HepG2 (cell line): Measurements from ENCODE around the gene CLDN7. TPM values are rescaled to one million over a fixed set of nuclear protein-coding genes. Genes with fewer than 3 reads are reported as not detected.

ENCODE experiments used
- AGO1 ChIP-seq: fragments of 200-400 bp; formaldehyde crosslinking; IDR thresholded peaks from 2 replicates; pipeline ENCODE4 v1.6.1; 2017; ENCODE audit warnings: mild to moderate bottlenecking, low read depth, low read length, moderate library complexity; ENCODE audit not compliant: poor library complexity, severe bottlenecking
- CENPX ChIP-seq: sonication (generic); formaldehyde crosslinking; IDR thresholded peaks from 2 replicates; pipeline ENCODE4 v1.9.0; 2021; ENCODE audit warnings: mild to moderate bottlenecking, missing genetic modification reagents, moderate library complexity
- ERF ChIP-seq: IDR thresholded peaks from 2 replicates; pipeline ENCODE4 v1.6.1; 2018; ENCODE audit warnings: missing biosample characterization, missing genetic modification reagents
- FLYWCH1 ChIP-seq: sonication (generic); formaldehyde crosslinking; IDR thresholded peaks from 2 replicates; pipeline ENCODE4 v1.8.1; 2023; ENCODE audit warnings: mild to moderate bottlenecking, missing genetic modification reagents
- GLI4 ChIP-seq: sonication (generic); formaldehyde crosslinking; IDR thresholded peaks from 2 replicates; pipeline ENCODE4 v1.5.1; 2020; ENCODE audit warnings: missing genetic modification reagents, mild to moderate bottlenecking, moderate library complexity, borderline replicate concordance
- IRF2 ChIP-seq: IDR thresholded peaks from 2 replicates; pipeline ENCODE4 v1.6.1; 2018; ENCODE audit warnings: missing genetic modification reagents, missing compliant biosample characterization
- IRX3 ChIP-seq: sonication (generic); formaldehyde crosslinking; IDR thresholded peaks from 2 replicates; pipeline ENCODE4 v1.8.1; 2023; ENCODE audit warnings: mild to moderate bottlenecking, low read depth, missing genetic modification reagents, borderline replicate concordance
- MLX ChIP-seq: IDR thresholded peaks from 2 replicates; pipeline ENCODE4 v1.6.1; 2016
- PAF1 ChIP-seq: IDR thresholded peaks from 2 replicates; pipeline ENCODE4 v1.6.1; 2016; ENCODE audit warnings: missing genetic modification reagents, missing compliant biosample characterization
- POLR2A ChIP-seq, 2 experiments: IDR thresholded peaks; 2 replicates each; pipeline ENCODE4 v1.6.1; 2011; ENCODE audit warnings: low read depth in 2 of 2, low read length in 2 of 2, mild to moderate bottlenecking in 1 of 2, moderate library complexity in 1 of 2; ENCODE audit not compliant: insufficient read depth in 1 of 2
- RXRB ChIP-seq: IDR thresholded peaks from 2 replicates; pipeline ENCODE4 v1.6.1; 2016; ENCODE audit warnings: borderline replicate concordance, missing genetic modification reagents, missing compliant biosample characterization
- SMARCE1 ChIP-seq: fragments of 450-650 bp; IDR thresholded peaks from 2 replicates; pipeline ENCODE4 v1.6.1; 2017; ENCODE audit warnings: borderline replicate concordance
- TMF1 ChIP-seq: sonication (generic); formaldehyde crosslinking; IDR thresholded peaks from 2 replicates; pipeline ENCODE4 v1.8.1; 2022; ENCODE audit warnings: low read depth, missing genetic modification reagents
- ZC3H13 ChIP-seq: sonication (generic); formaldehyde crosslinking; IDR thresholded peaks from 2 replicates; pipeline ENCODE4 v1.8.1; 2023; ENCODE audit warnings: mild to moderate bottlenecking, missing genetic modification reagents, moderate library complexity
- ZNF264 ChIP-seq: sonication (generic); formaldehyde crosslinking; IDR thresholded peaks from 2 replicates; pipeline ENCODE4 v1.4.0; 2020; ENCODE audit warnings: missing genetic modification reagents
- ZNF468 ChIP-seq: sonication (generic); formaldehyde crosslinking; IDR thresholded peaks from 2 replicates; pipeline ENCODE4 v1.8.0; 2022; ENCODE audit warnings: mild to moderate bottlenecking, moderate library complexity, missing genetic modification reagents
- ZNF766 ChIP-seq: sonication (generic); formaldehyde crosslinking; IDR thresholded peaks from 2 replicates; pipeline ENCODE4 v1.5.0; 2020; ENCODE audit warnings: missing genetic modification reagents, borderline replicate concordance
- ZNF816 ChIP-seq: sonication (generic); formaldehyde crosslinking; IDR thresholded peaks from 2 replicates; pipeline ENCODE4 v1.8.0; 2022; ENCODE audit warnings: missing genetic modification reagents, mild to moderate bottlenecking, borderline replicate concordance
- polyA plus RNA-seq, 8 experiments: library from polyadenylated mRNA; depleted of rRNA in 3 of 8; stranded (reverse) in 7 of 8; unstranded in 1 of 8; fragments of >200 nt; fragmentation: Illumina TruSeq in 4 of 8; extraction: Trizol in 4 of 8; gene quantifications; 2 replicates each; pipeline versions ENCODE4 v1.2.1 to v1.2.3, GENCODE V29; 2011 to 2016; ENCODE audit warnings: low read depth in 4 of 8, missing spikeins in 1 of 8, mixed read lengths in 1 of 8; ENCODE audit not compliant: insufficient read depth in 1 of 8
- total RNA-seq, 5 experiments: library from RNA; depleted of rRNA; stranded (reverse); fragments of >200 nt; fragmentation: Illumina TruSeq; extraction: Trizol; gene quantifications; 2 replicates each; pipeline ENCODE4 v1.2.3, GENCODE V29; 2016; ENCODE audit warnings: low read depth in 1 of 5
- TF ChIP-seq, protein P1 (sequence below): sonication (generic); formaldehyde crosslinking; IDR thresholded peaks from 2 replicates; pipeline ENCODE4 v1.4.0; 2020; ENCODE audit warnings: missing genetic modification reagents, borderline replicate concordance
- TF ChIP-seq, protein P2 (sequence below): sonication (generic); formaldehyde crosslinking; IDR thresholded peaks from 2 replicates; pipeline ENCODE4 v1.8.1; 2023; ENCODE audit warnings: mild to moderate bottlenecking, missing genetic modification reagents
- TF ChIP-seq, protein P3 (sequence below): sonication (generic); formaldehyde crosslinking; IDR thresholded peaks from 2 replicates; pipeline ENCODE4 v1.4.0; 2020; ENCODE audit warnings: missing genetic modification reagents
- TF ChIP-seq, protein P4 (sequence below): sonication (generic); formaldehyde crosslinking; IDR thresholded peaks from 2 replicates; pipeline ENCODE4 v1.8.1; 2023; ENCODE audit warnings: mild to moderate bottlenecking, moderate library complexity, missing genetic modification reagents

CLDN7 gene
- total and polyA plus RNA-seq, 2 of the 13 experiments (the other 11 are each of a cell fraction or from before 2014, with no cell fraction given): not detected

DNA sequence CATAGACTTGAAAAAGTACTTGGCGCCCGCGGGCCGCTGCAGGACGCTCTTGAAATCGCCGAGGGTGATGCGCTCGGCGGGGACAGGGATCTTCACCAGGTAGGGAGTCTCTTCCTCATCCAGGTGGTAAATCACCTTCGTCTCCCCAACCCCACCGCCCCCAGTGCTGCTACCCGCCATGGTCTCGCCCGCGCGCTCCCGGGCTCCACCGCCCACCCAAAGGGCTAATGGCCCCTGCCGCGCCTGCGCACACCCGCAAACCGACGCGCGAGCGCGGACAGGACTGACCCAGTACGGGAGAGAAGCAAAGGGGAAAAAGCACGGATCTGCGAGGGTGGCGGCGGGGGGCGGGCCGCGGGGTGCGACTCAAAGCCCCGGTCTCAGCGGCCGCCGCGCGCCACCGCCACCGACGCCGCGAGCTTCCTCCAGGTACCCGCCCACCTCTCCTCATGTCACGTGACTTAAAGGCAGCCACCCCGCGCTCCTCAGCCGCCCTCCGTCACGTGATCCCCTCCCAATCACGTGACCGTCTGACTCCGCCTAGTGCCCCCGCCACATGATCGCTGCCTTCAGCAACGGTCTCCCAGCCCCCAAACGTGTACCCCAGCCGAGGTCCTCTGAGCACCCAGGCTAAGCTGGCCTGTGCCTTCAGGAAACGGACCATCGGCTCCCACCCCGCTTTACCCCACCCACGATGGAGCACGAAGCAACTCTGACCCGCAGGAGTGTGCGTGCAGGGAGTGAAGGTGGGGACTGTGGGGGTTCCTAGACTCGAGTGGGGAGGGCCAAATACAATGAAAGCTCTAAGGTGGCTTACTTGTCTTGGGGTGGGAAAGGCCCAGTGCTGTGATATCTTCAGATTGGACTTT, 28.0 kb downstream of the CLDN7 start, which contains the start of gene DVL2 (continued):
- TF ChIP-seq, protein P1, sequence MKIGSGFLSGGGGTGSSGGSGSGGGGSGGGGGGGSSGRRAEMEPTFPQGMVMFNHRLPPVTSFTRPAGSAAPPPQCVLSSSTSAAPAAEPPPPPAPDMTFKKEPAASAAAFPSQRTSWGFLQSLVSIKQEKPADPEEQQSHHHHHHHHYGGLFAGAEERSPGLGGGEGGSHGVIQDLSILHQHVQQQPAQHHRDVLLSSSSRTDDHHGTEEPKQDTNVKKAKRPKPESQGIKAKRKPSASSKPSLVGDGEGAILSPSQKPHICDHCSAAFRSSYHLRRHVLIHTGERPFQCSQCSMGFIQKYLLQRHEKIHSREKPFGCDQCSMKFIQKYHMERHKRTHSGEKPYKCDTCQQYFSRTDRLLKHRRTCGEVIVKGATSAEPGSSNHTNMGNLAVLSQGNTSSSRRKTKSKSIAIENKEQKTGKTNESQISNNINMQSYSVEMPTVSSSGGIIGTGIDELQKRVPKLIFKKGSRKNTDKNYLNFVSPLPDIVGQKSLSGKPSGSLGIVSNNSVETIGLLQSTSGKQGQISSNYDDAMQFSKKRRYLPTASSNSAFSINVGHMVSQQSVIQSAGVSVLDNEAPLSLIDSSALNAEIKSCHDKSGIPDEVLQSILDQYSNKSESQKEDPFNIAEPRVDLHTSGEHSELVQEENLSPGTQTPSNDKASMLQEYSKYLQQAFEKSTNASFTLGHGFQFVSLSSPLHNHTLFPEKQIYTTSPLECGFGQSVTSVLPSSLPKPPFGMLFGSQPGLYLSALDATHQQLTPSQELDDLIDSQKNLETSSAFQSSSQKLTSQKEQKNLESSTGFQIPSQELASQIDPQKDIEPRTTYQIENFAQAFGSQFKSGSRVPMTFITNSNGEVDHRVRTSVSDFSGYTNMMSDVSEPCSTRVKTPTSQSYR (CRISPR knock-in tag): peak; percentile 71; the same call in 1 of the 2 replicates
- peak; percentile 93; the same call in 1 of the 2 replicates for TF ChIP-seq MLX
- TF ChIP-seq, protein P2, sequence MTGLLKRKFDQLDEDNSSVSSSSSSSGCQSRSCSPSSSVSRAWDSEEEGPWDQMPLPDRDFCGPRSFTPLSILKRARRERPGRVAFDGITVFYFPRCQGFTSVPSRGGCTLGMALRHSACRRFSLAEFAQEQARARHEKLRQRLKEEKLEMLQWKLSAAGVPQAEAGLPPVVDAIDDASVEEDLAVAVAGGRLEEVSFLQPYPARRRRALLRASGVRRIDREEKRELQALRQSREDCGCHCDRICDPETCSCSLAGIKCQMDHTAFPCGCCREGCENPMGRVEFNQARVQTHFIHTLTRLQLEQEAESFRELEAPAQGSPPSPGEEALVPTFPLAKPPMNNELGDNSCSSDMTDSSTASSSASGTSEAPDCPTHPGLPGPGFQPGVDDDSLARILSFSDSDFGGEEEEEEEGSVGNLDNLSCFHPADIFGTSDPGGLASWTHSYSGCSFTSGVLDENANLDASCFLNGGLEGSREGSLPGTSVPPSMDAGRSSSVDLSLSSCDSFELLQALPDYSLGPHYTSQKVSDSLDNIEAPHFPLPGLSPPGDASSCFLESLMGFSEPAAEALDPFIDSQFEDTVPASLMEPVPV (CRISPR knock-in tag): peak; percentile 89
- TF ChIP-seq TMF1 (CRISPR knock-in tag): peak; percentile 42; the same call in 1 of the 2 replicates
- TF ChIP-seq CENPX: no peak
- no peak; the same call in 1 of the 2 replicates for TF ChIP-seq IRX3 (CRISPR knock-in tag)
- peak; percentile 76; the same call in 1 of the 2 replicates for TF ChIP-seq RXRB (CRISPR knock-in tag)
- TF ChIP-seq, protein P3, sequence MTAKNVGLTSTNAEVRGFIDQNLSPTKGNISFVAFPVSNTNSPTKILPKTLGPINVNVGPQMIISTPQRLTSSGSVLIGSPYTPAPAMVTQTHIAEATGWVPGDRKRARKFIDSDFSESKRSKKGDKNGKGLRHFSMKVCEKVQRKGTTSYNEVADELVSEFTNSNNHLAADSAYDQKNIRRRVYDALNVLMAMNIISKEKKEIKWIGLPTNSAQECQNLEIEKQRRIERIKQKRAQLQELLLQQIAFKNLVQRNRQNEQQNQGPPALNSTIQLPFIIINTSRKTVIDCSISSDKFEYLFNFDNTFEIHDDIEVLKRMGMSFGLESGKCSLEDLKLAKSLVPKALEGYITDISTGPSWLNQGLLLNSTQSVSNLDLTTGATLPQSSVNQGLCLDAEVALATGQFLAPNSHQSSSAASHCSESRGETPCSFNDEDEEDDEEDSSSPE: peak; percentile 89
- TF ChIP-seq ZNF816 (CRISPR knock-in tag): peak; percentile 72; the same call in 1 of the 2 replicates
- TF ChIP-seq FLYWCH1 (CRISPR knock-in tag): no peak
- peak; percentile 72; the same call in 1 of the 2 replicates for TF ChIP-seq ZNF766 (CRISPR knock-in tag)
- peak; percentile 73 for TF ChIP-seq ERF (CRISPR knock-in tag)
- TF ChIP-seq ZC3H13 (CRISPR knock-in tag): peak; percentile 100
- TF ChIP-seq, protein P4, sequence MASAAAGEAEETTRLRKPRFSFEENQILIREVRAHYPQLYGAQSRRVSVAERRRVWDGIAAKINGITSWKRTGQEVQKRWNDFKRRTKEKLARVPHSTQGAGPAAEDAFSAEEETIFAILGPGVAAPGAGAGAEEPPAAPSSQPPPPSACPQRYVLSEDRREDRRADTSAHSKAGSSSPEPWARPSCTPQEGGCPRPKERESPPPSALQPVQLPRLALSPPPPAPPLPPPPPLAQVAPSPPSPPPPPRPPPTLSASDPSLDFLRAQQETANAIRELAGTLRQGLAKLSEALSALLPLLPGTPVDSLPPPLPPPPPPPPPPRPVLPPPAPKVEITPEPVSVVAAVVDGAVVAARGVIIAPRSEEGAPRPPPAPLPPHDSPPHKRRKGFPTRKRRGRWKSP (CRISPR knock-in tag): peak; percentile 31; the same call in 1 of the 2 replicates
- TF ChIP-seq ZNF468 (CRISPR knock-in tag): no peak; the same call in 1 of the 2 replicates
- no peak for TF ChIP-seq GLI4 (CRISPR knock-in tag)
- peak; percentile 97 for TF ChIP-seq IRF2 (CRISPR knock-in tag)
- peak; percentile 45 to 93; a peak in 3 of 4 replicates for TF ChIP-seq POLR2A (IDR thresholded peaks at IDR 0.05; ENCODE audit: insufficient read depth in 1 of 2, low read depth in 2 of 2, low read length in 2 of 2)
- TF ChIP-seq SMARCE1: no peak
- no peak; the same call in 1 of the 2 replicates for TF ChIP-seq ZNF264
- TF ChIP-seq AGO1: peak; percentile 100
- peak; percentile 95; the same call in 1 of the 2 replicates for TF ChIP-seq PAF1 (CRISPR knock-in tag)
